Activated CD4-positive, alpha-beta T cell treated with anti-CD3 and anti-CD28 coated beads, Interleukin-2, amount 10 ng/mL, durations not matched to agents 7 days and 5 days (primary cell): ENCODE data around the gene RNPEP. TPM values are rescaled to one million over a fixed set of nuclear protein-coding genes. Genes with fewer than 3 reads are reported as not detected.
"Not testable (repeated sequence)": the region's sequence is repeated elsewhere in the genome, so short reads cannot be mapped to it uniquely, and the experiment has no call there.

Source experiments
- CTCF ChIA-PET: fragments of 350-600 bp; sonication (Branson Sonifier 250); formaldehyde crosslinking; loops from one replicate; lab custom pipeline; 2021; ENCODE audit warnings: antibody characterized with exemption; lab: Charles Lee
- POLR2A ChIA-PET: fragments of 350-600 bp; sonication (Branson Sonifier 250); formaldehyde crosslinking; loops from one replicate; lab custom pipeline; 2021; ENCODE audit warnings: antibody characterized with exemption; lab: Charles Lee
- DNase-seq: peaks from one replicate; pipeline ENCODE4 v3.0.0-alpha.2; 2020
- H3K27ac Mint-ChIP-seq: one replicate; pipeline ENCODE4 v1.8.0; 2021; ENCODE audit warnings: mild to moderate bottlenecking, moderate library complexity, mixed read lengths
- H3K27me3 Mint-ChIP-seq: one replicate; pipeline ENCODE4 v1.8.0; 2021; ENCODE audit warnings: mixed read lengths
- H3K36me3 Mint-ChIP-seq: one replicate; pipeline ENCODE4 v1.8.0; 2021; ENCODE audit warnings: low read depth, mixed read lengths
- H3K4me1 Mint-ChIP-seq: one replicate; pipeline ENCODE4 v1.8.0; 2021; ENCODE audit warnings: mixed read lengths
- H3K4me3 Mint-ChIP-seq: one replicate; pipeline ENCODE4 v1.8.0; 2021; ENCODE audit warnings: mild to moderate bottlenecking, moderate library complexity, mixed read lengths
- H3K9me3 Mint-ChIP-seq: one replicate; pipeline ENCODE4 v1.8.0; 2021; ENCODE audit warnings: mixed read lengths
- total RNA-seq, 2 experiments: library from RNA; stranded (reverse); gene quantifications; one replicate each; pipeline ENCODE4 v1.2.3, GENCODE V29; 2021

The RNPEP gene
- total RNA-seq, 2 experiments from 2014 or later, result 31.0 to 32.8 TPM

GRCh38 chr1:202014915-202015661 is 32.6 kb downstream of the RNPEP start:
- Mint-ChIP-seq H3K9me3 (no peaks in the 10 kb centered on the region), H3K27me3 (peaks cover 1% of the 10 kb centered on the region), H3K27ac (no peak overlapping the region), H3K36me3 (no peaks in the 10 kb centered on the region), H3K4me3 (no peak overlapping the region), H3K4me1 (peaks cover 2% of the 10 kb centered on the region)
- POLR2A ChIA-PET, result no interaction called here
- no peak for DNase-seq
- CTCF ChIA-PET, result interaction anchor here (1.0 to 6.3 kb wide), 3 partner anchors 15 to 18 kb away, joined by 3 to 35 read pairs (median 6); no protein-coding TSS in a partner anchor

GRCh38 chr1:202015662-202015937 is 33.2 kb downstream of the RNPEP start:
- H3K4me1 Mint-ChIP-seq, result peaks cover 2% of the 10 kb centered on the region
- ChIA-PET POLR2A (no interaction called here), CTCF (interaction anchor here (1.0 to 2.1 kb wide), 2 partner anchors 16 to 19 kb away, joined by 3 to 6 read pairs; no protein-coding TSS in a partner anchor)
- no peak overlapping the region for H3K4me3 Mint-ChIP-seq
- peaks cover 1% of the 10 kb centered on the region for H3K27me3 Mint-ChIP-seq
- no peak overlapping the region for H3K27ac Mint-ChIP-seq
- no peaks in the 10 kb centered on the region for H3K9me3 Mint-ChIP-seq
- no peak for DNase-seq
- no peaks in the 10 kb centered on the region for H3K36me3 Mint-ChIP-seq

DNA sequence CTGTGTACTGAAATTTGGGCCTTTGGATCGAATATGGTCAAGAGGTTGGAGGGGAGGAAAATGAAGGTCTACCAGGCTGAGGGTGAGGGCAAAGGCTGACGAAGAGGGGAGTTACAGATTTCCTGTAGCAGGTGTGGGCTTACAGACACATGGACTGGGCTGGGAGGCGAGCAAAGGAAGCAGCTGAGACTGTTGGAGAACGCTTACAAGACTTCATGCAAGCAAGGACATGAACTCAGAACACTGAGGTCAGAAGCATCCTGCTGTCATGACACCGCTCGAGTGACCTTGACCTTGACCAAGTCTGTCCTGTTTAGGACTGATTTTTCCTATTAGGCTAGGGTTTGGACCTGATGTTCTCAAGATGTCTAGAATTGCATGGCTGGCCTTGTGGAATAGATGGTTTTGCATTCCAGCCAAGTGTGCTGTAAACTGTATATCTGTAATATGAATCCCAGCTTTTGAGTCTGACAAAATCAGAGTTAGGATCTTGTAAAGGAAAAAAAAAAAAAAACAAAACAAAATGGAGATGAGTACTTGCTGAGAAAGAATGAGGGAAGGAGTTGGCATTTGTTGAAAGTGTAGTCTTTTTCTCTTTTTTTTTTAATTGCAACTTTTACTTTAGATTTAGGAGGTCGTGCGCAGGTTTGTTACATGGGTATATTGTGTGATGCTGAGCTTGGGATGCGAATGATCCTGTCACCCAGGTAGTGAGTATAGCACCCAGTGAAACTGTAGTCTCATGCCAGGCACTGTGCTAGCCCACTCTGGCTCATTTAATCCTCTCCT is 33.8 kb downstream of the RNPEP start:
- CTCF ChIA-PET, result interaction anchor here (1.0 to 2.1 kb wide), 3 partner anchors 15 to 20 kb away, joined by 3 to 6 read pairs (median 3); no protein-coding TSS in a partner anchor
- POLR2A ChIA-PET, result no interaction called here
- no peak for DNase-seq
- H3K27me3 Mint-ChIP-seq, result peaks cover 1% of the 10 kb centered on the region
- no peak overlapping the region for H3K27ac Mint-ChIP-seq
- H3K4me3 Mint-ChIP-seq, result no peak overlapping the region
- no peaks in the 10 kb centered on the region for H3K9me3 Mint-ChIP-seq
- H3K36me3 Mint-ChIP-seq, result no peaks in the 10 kb centered on the region
- H3K4me1 Mint-ChIP-seq, result peaks cover 2% of the 10 kb centered on the region

DNA sequence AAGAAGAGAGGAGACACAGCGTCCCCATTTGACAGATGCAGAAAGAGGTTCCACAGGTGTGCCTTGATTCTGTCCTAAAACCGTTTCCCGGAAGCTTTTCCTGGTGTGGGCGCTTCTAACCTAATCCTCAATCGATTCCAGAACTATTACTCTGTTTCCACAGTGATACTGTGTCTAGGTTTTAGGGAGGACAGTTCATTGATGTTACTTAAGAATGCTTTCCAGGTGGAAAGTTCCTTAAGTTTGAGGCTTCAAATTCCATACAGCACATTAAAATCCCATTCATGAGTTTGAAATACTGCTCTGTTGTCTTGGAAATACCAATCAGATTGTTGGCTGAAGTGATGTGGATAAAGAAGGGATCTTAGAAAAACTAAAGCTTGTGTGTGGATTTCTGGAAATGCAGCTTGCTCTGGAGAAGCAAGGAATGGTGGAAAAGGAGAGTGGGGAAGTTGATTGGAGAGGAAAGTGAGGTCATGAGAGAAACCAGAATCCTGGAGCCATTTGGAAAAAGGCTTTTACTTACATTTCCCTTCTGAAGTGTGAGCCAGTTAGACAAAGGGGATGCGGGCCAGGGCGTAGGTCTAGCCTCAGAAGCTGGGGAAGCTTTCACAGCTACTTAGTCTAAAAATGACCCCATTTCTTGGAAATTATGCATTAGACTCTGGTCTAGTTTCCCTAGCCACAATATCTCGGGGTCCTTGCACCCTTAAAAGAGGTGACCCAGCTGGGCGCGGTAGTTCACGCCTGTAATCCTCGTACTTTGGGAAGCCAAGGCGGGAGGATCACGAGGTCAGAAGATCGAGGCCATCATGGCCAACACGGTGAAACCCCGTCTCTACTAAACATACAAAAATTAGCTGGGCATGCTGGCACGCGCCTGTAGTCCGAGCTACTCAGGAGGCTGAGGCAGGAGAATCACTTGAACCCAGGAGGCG is 34.6 kb downstream of the RNPEP start:
- no peak overlapping the region for H3K27ac Mint-ChIP-seq
- no peak overlapping the region for H3K4me3 Mint-ChIP-seq
- H3K36me3 Mint-ChIP-seq, result no peaks in the 10 kb centered on the region
- peaks cover 4% of the 10 kb centered on the region for H3K27me3 Mint-ChIP-seq
- no peaks in the 10 kb centered on the region for H3K9me3 Mint-ChIP-seq
- DNase-seq, result no peak
- CTCF ChIA-PET, result interaction anchor here (1.3 to 2.1 kb wide), 2 partner anchors 16 to 17 kb away, joined by 3 to 6 read pairs; no protein-coding TSS in a partner anchor
- peaks cover 2% of the 10 kb centered on the region for H3K4me1 Mint-ChIP-seq
- POLR2A ChIA-PET, result no interaction called here

GRCh38 chr1:202017749-202018467 is 35.5 kb downstream of the RNPEP start:
- ChIA-PET POLR2A (no interaction called here), CTCF (interaction anchor here (1.3 kb wide), 1 partner anchor 16 kb away, joined by 3 read pairs; no protein-coding TSS in a partner anchor)
- Mint-ChIP-seq H3K27ac (no peak overlapping the region), H3K9me3 (no peaks in the 10 kb centered on the region), H3K27me3 (peaks cover 8% of the 10 kb centered on the region), H3K4me1 (peaks cover 2% of the 10 kb centered on the region), H3K4me3 (no peak overlapping the region), H3K36me3 (no peaks in the 10 kb centered on the region)
- DNase-seq, result no peak

DNA sequence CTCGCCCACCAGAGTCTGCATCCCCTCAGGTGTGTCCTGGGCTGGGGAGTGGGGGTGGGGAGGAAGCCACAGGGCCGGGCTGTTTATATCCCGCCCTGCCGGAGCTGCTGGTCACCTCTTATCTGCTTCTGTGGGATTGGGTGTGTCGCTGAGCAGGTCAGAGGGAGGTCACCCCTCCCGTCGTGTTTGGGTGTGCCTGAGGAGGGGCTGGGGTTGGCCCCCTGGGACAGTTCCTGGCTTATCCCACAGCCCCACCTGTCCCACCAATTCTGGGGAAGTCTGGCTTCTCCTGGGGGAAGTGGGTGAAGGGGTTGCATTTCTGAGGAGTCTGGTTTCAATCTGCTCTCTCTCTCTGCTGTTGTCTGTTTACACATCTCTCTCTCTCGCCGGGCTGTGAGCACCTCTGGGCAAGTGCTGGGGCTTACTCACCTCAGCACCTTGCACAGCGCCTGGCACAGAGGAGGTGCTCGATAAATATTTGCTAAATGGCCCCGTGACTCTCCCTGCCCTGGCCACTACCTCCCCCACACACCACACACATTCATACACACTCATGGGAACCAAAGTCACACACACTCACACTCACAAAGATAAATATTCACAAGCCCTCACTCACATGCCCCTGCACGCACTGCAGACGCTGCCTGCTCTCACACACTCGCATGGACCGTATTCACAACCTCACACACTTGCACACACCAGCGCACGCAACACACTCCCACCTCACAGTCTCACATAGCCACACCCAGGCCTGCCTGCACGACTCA is 36.2 kb downstream of the RNPEP start:
- H3K9me3 Mint-ChIP-seq, result no peaks in the 10 kb centered on the region
- CTCF ChIA-PET, result no interaction called here
- POLR2A ChIA-PET, result no interaction called here
- peaks cover 2% of the 10 kb centered on the region for H3K4me1 Mint-ChIP-seq
- H3K27ac Mint-ChIP-seq, result no peak overlapping the region
- no peak overlapping the region for H3K4me3 Mint-ChIP-seq
- peaks cover 8% of the 10 kb centered on the region for H3K27me3 Mint-ChIP-seq
- DNase-seq, result no peak
- no peaks in the 10 kb centered on the region for H3K36me3 Mint-ChIP-seq

- H3K27ac Mint-ChIP-seq, POLR2A ChIA-PET, H3K36me3 Mint-ChIP-seq, H3K4me3 Mint-ChIP-seq, H3K9me3 Mint-ChIP-seq, H3K27me3 Mint-ChIP-seq, CTCF ChIA-PET, DNase-seq, H3K4me1 Mint-ChIP-seq: not testable (repeated sequence)
These were observed 36.7 kb downstream of the RNPEP start for GRCh38 chr1:202019235-202019558.

DNA sequence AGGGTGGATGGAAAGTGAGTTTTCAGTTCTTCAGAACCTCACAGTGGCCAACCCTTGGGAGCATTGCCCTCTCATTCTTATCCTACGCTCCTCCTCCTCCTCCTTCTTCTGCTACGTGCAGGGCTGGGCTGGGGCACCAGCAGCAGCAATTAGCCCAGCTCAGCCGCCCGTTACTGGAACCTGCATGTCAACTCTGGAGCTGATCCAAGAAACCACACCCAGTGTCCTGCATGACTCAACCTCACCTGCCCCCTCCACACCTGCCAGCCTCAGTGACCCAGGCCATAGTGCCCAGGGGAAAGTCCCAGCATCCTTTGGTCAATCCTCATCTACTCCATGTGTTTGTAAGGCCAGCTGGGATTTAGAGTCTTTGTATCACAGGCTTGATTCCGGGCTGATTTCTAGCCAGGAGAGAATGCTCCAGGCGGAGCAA is 40.6 kb downstream of the RNPEP start:
- Mint-ChIP-seq H3K27ac (no peak overlapping the region), H3K9me3 (no peaks in the 10 kb centered on the region), H3K36me3 (no peaks in the 10 kb centered on the region), H3K27me3 (peaks cover 6% of the 10 kb centered on the region), H3K4me3 (no peak overlapping the region), H3K4me1 (peaks cover 2% of the 10 kb centered on the region)
- CTCF ChIA-PET, result interaction anchor here (0.6 to 0.7 kb wide), 3 partner anchors 43 to 732 kb away, joined by 3 to 5 read pairs (median 3); no protein-coding TSS in a partner anchor
- POLR2A ChIA-PET, result no interaction called here
- no peak for DNase-seq

GRCh38 chr1:202029171-202029665 is 46.8 kb downstream of the RNPEP start:
- CTCF ChIA-PET, result interaction anchor here (0.9 to 1.1 kb wide), 2 partner anchors 20 to 151 kb away, joined by 3 to 5 read pairs; no protein-coding TSS in a partner anchor
- peaks cover 3% of the 10 kb centered on the region for H3K27me3 Mint-ChIP-seq

DNA sequence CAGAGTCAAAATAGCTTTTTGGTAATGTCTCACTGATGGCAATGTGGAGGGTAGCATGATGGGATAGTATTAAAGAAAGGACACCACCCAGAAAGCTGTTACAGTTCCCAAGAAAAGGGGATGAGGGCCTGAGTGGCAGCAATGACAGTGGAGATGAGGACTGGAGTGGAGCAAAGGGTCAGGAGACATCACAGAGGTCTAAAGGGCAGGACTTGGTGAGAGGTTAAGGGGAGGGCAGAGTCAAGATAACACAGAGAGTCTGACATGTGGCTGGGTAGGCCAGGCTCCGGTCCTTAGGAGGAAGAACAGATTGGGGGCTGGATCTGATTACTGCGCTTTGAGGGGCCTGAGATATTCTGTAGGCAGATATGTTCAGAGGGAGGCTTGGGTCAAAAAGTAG is 47.3 kb downstream of the RNPEP start:
- no peaks in the 10 kb centered on the region for H3K36me3 Mint-ChIP-seq
- H3K9me3 Mint-ChIP-seq, result no peaks in the 10 kb centered on the region
- ChIA-PET CTCF (no interaction called here), POLR2A (no interaction called here)
- H3K4me1 Mint-ChIP-seq, result no peaks in the 10 kb centered on the region
- no peak overlapping the region for H3K27ac Mint-ChIP-seq
- no peak for DNase-seq
- H3K4me3 Mint-ChIP-seq, result no peak overlapping the region
- peaks cover 3% of the 10 kb centered on the region for H3K27me3 Mint-ChIP-seq

More at GRCh38 chr1:202029171-202029665, 46.8 kb downstream of the RNPEP start:
- Mint-ChIP-seq H3K36me3 (no peaks in the 10 kb centered on the region), H3K4me1 (no peaks in the 10 kb centered on the region), H3K9me3 (no peaks in the 10 kb centered on the region), H3K27ac (no peak overlapping the region), H3K4me3 (no peak overlapping the region)
- no peak for DNase-seq
- POLR2A ChIA-PET, result no interaction called here

DNA sequence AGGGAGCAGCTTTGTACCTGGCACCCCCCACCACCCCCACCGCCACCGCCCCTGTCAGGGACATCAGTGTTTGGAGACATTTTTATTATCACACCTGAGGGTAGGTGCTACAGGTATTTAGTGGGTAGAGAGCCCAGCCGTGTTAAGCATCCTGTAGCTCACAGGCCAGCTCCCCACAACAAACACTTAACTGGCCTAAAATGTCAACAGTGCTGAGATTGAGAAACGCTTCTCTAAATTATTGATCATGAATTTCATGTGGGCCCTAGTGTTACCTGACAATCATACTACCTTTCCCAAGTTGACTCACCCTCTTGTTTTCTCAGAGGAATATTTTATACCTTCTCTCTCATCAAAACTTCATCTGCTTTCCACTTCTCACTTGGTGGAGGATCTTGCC is 49.3 kb downstream of the RNPEP start:
- H3K36me3 Mint-ChIP-seq, result no peaks in the 10 kb centered on the region
- H3K27ac Mint-ChIP-seq, result no peak overlapping the region
- POLR2A ChIA-PET, result no interaction called here
- DNase-seq, result no peak
- peaks cover 3% of the 10 kb centered on the region for H3K27me3 Mint-ChIP-seq
- no peaks in the 10 kb centered on the region for H3K9me3 Mint-ChIP-seq
- CTCF ChIA-PET, result no interaction called here
- H3K4me3 Mint-ChIP-seq, result no peak overlapping the region
- H3K4me1 Mint-ChIP-seq, result no peaks in the 10 kb centered on the region
